ENCODE data around the gene MPZL3. TPM values are rescaled to one million over a fixed set of nuclear protein-coding genes. Genes with fewer than 3 reads are reported as not detected.

The MPZL3 gene
- total and polyA plus RNA-seq, 12 donors, result 1.7 to 4.2 (median 2.4) TPM

GRCh38 chr11:118276422-118276821 is 24.3 kb upstream of the MPZL3 start:
- Histone ChIP-seq H3K4me1 (peaks cover 0 to 16% (median 0%) of the 10 kb centered on the region in 9 donors), H3K9me3 (no peaks in the 10 kb centered on the region), H3K27me3 (peaks cover 0 to 14% (median 0%) of the 10 kb centered on the region in 7 donors), H3K36me3 (no peaks in the 10 kb centered on the region), H3K4me3 (no peak overlapping the region), H3K27ac (peak overlapping the region in 1 of 10 donors; percentile 76)
- ATAC-seq (no peak), DNase-seq (no peak)
- intact Hi-C loops (cut with DNase I), result no loop called here
- no peak for TF ChIP-seq CTCF (IDR thresholded peaks at IDR 0.05)
- WGBS, 2 donors, result 74 to 83% methylated on average over 1 of the region's 1 CpG

- no peak overlapping the region for H3K4me3 ChIP-seq
- H3K27me3 ChIP-seq, result peaks cover 0 to 14% (median 0%) of the 10 kb centered on the region in 7 donors
- intact Hi-C loops (cut with DNase I), result no loop called here
- H3K9me3 ChIP-seq, result no peaks in the 10 kb centered on the region
- peak overlapping the region in 5 of 10 donors; percentile 31 to 76 (median 43) for H3K27ac ChIP-seq
- TF ChIP-seq CTCF (IDR thresholded peaks at IDR 0.05), result no peak
- peak in 5 of 8 donors; percentile 47 to 87 (median 71) for ATAC-seq
- no peak for DNase-seq
- peaks cover 0 to 16% (median 0%) of the 10 kb centered on the region in 9 donors for H3K4me1 ChIP-seq
- WGBS, 2 donors, result 46 to 67% methylated on average over 4 of the region's 4 CpGs
- no peaks in the 10 kb centered on the region for H3K36me3 ChIP-seq
Observed at GRCh38 chr11:118275176-118275575, 23.0 kb upstream of the MPZL3 start.

- Histone ChIP-seq H3K27ac (peak overlapping the region in 1 of 10 donors; percentile 40), H3K4me1 (peaks cover 0 to 16% (median 0%) of the 10 kb centered on the region in 9 donors), H3K4me3 (no peak overlapping the region), H3K27me3 (peaks cover 0 to 19% (median 0%) of the 10 kb centered on the region in 7 donors), H3K9me3 (no peaks in the 10 kb centered on the region), H3K36me3 (no peaks in the 10 kb centered on the region)
- intact Hi-C loops (cut with DNase I), result no loop called here
- TF ChIP-seq CTCF (IDR thresholded peaks at IDR 0.05), result no peak
- DNase-seq (no peak), ATAC-seq (no peak)
- 83 to 92% methylated on average over 2 of the region's 2 CpGs for WGBS, 2 donors
Observed at GRCh38 chr11:118274186-118274585, 22.0 kb upstream of the MPZL3 start.

GRCh38 chr11:118272001-118272400 is 19.8 kb upstream of the MPZL3 start:
- ATAC-seq (no peak), DNase-seq (no peak)
- H3K36me3 ChIP-seq, result no peaks in the 10 kb centered on the region
- 66 to 74% methylated on average over 2 of the region's 2 CpGs for WGBS, 2 donors
- no peak overlapping the region for H3K27ac ChIP-seq
- H3K4me1 ChIP-seq, result peaks cover 0 to 12% (median 0%) of the 10 kb centered on the region in 9 donors
- peaks cover 0 to 22% (median 0%) of the 10 kb centered on the region in 7 donors for H3K27me3 ChIP-seq
- H3K4me3 ChIP-seq, result no peak overlapping the region
- TF ChIP-seq CTCF (IDR thresholded peaks at IDR 0.05), result no peak
- intact Hi-C loops (cut with DNase I), result no loop called here
- no peaks in the 10 kb centered on the region for H3K9me3 ChIP-seq
